ENCODE measurements around the gene GRM1. TPM values are rescaled to one million over a fixed set of nuclear protein-coding genes. Genes with fewer than 3 reads are reported as not detected.

GRM1 gene
- total and polyA plus RNA-seq, 2 donors (not counting 3 experiments of a cell fraction or from before 2014, with no cell fraction given): 0.07 TPM; not detected in 1

DNA sequence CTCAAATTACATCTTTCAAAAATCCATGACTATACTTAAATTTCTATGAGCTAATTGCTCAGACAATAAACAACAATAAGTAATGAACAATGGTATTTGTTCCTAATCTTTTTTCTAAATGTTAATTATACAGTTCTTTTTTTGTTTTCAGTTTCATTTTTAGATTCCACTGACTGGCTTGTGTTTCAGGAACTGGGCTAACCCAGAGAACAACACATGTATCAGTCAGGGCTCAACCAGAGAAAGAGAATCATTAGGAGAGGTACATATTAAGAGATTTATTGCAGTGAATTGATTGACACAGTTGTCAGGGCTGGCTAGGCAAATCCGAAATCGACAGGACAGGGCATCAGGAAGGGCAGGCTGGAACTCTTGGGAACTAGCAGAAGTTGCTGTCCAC is 182.8 kb downstream of the GRM1 start:
- intact Hi-C loops (cut with micrococcal nuclease): no loop called here
- no peaks in the 10 kb centered on the region for H3K4me1 ChIP-seq (ENCODE audit: control insufficient read depth, extremely low read depth, insufficient read depth, low read length)
- H3K27me3 ChIP-seq (ENCODE audit: control insufficient read depth in 2 of 2, insufficient read depth in 2 of 2, low read length in 2 of 2): no peaks in the 10 kb centered on the region
- CTCF ChIA-PET: interaction anchor here (0.5 kb wide), 1 partner anchor 796 kb away, joined by 3 read pairs; no protein-coding TSS in a partner anchor
- no TSS peak for BruUV-seq (replicated peaks)
- TF ChIP-seq JUN (IDR thresholded peaks at IDR 0.05; ENCODE audit: borderline replicate concordance, insufficient read depth, insufficient read length, low read depth): no peak
- TF ChIP-seq POLR2AphosphoS5 (IDR thresholded peaks at IDR 0.05; ENCODE audit: insufficient read depth, low read depth, low read length): no peak
- TF ChIP-seq FOS (IDR thresholded peaks at IDR 0.05; ENCODE audit: borderline replicate concordance, insufficient read depth, low read length): no peak
- TF ChIP-seq CTCF (IDR thresholded peaks at IDR 0.05; ENCODE audit: extremely low read depth in 1 of 2, insufficient read depth in 1 of 2, low read depth in 1 of 2, low read length in 2 of 2): no peak
- no peak for TF ChIP-seq POLR2A (IDR thresholded peaks at IDR 0.05; ENCODE audit: low read depth, low read length)
- TF ChIP-seq MAX (IDR thresholded peaks at IDR 0.05; ENCODE audit: insufficient read depth, insufficient read length): no peak
- TF ChIP-seq MYC (IDR thresholded peaks at IDR 0.05; ENCODE audit: low read depth, low read length): no peak
- no peak for TF ChIP-seq EZH2 (IDR thresholded peaks at IDR 0.05; ENCODE audit: borderline replicate concordance, low read depth, low read length, severe bottlenecking)
- no peak for TF ChIP-seq GATA2 (IDR thresholded peaks at IDR 0.05; ENCODE audit: insufficient read depth, insufficient read length, low read depth, low read length)
- no peaks in the 10 kb centered on the region for H3K9me3 ChIP-seq (replicated peaks; ENCODE audit: control insufficient read depth, insufficient read depth, low read length)
- H3K4me2 ChIP-seq (ENCODE audit: insufficient read depth, low read length): no peak overlapping the region
- no peak overlapping the region for H3K4me3 ChIP-seq (replicated peaks in 1 of 3; ENCODE audit: insufficient read depth in 1 of 3, low read depth in 1 of 3, low read length in 3 of 3)
- H3K79me2 ChIP-seq (ENCODE audit: control insufficient read depth, insufficient read depth, low read length): no peaks in the 10 kb centered on the region
- DNase-seq (ENCODE audit: low read depth, low spot score) (no peak), FAIRE-seq (no peak)
- dilution Hi-C loops (cut with MboI; ENCODE audit: extremely low pct_ligation_motif_present, low sequenced_read_pairs): no loop called here
- POLR2A ChIA-PET: no interaction called here
- H3K27ac ChIP-seq (ENCODE audit: insufficient read depth, low read depth, low read length): no peak overlapping the region
- no peaks in the 10 kb centered on the region for H4K20me1 ChIP-seq (replicated peaks; ENCODE audit: control insufficient read depth, extremely low read depth, insufficient read depth, low read length)
- no peaks in the 10 kb centered on the region for H3K9me1 ChIP-seq (replicated peaks; ENCODE audit: control insufficient read depth, extremely low read depth, insufficient read depth, low read length)
- no peak overlapping the region for H2AFZ ChIP-seq (ENCODE audit: low read depth, low read length)
- no peaks in the 10 kb centered on the region for H3K36me3 ChIP-seq (ENCODE audit: control insufficient read depth in 2 of 2, extremely low read depth in 1 of 2, insufficient read depth in 2 of 2, low read length in 2 of 2)
- H3K9ac ChIP-seq (replicated peaks; ENCODE audit: extremely low read depth, insufficient read depth, low read length): no peak overlapping the region

All from endothelial cell of umbilical vein (primary cell).